Endothelial cell of umbilical vein (primary cell): Measurements from ENCODE around the gene CORO7. TPM values are rescaled to one million over a fixed set of nuclear protein-coding genes. Genes with fewer than 3 reads are reported as not detected.

Experiments
- BruUV-seq: library from RNA; stranded (reverse); fragments of 400-500 nt; replicated peaks from 2 replicates; lab custom pipeline; 2021; lab: Mats Ljungman, UMichigan
- CTCF ChIA-PET: fragments of 300-600, 350-600 bp; sonication (Branson Sonifier 250); formaldehyde crosslinking; loops from one replicate; lab custom pipeline; 2021; ENCODE audit warnings: antibody characterized with exemption, inconsistent platforms; lab: Charles Lee
- POLR2A ChIA-PET: fragments of 300-600, 350-600 bp; sonication (Branson Sonifier 250); formaldehyde crosslinking; loops from one replicate; lab custom pipeline; 2021; ENCODE audit warnings: antibody characterized with exemption, inconsistent platforms; lab: Charles Lee
- DNase-seq: peaks from one replicate; pipeline ENCODE4 v3.0.0-alpha.2; 2011; ENCODE audit warnings: low read depth, low spot score
- FAIRE-seq: peaks from 2 replicates; lab custom pipeline; 2011; peaks lifted over from hg19 to GRCh38; lab: Jason Lieb, UNC
- H2AFZ ChIP-seq: 2 replicates; pipeline ENCODE4 v1.6.0; 2012; ENCODE audit warnings: low read depth, low read length, control low read depth, inconsistent platforms
- H3K27ac ChIP-seq: 2 replicates; pipeline ENCODE4 v1.5.1; 2011; ENCODE audit warnings: low read depth, mild to moderate bottlenecking, control low read depth, low read length, moderate library complexity; ENCODE audit not compliant: insufficient read depth
- H3K27me3 ChIP-seq, 2 experiments: 2 replicates each; pipeline versions ENCODE4 v1.6.0 to v1.6.1; 2011; ENCODE audit warnings: low read length in 2 of 2, mixed read lengths in 1 of 2; ENCODE audit not compliant: control insufficient read depth in 2 of 2, insufficient read depth in 2 of 2
- H3K36me3 ChIP-seq, 2 experiments: 2 replicates in 1 of 2; 3 replicates in 1 of 2; pipeline ENCODE4 v1.5.1; 2011; ENCODE audit warnings: low read length in 2 of 2, mild to moderate bottlenecking in 1 of 2, moderate library complexity in 1 of 2; ENCODE audit not compliant: control insufficient read depth in 2 of 2, insufficient read depth in 2 of 2; ENCODE audit errors: extremely low read depth in 1 of 2
- H3K4me1 ChIP-seq: 3 replicates; pipeline ENCODE4 v1.5.1; 2011; ENCODE audit warnings: mild to moderate bottlenecking, low read length; ENCODE audit not compliant: control insufficient read depth, insufficient read depth; ENCODE audit errors: extremely low read depth
- H3K4me2 ChIP-seq: 2 replicates; pipeline ENCODE4 v1.6.1; 2011; ENCODE audit warnings: low read length, control low read depth, mixed read lengths; ENCODE audit not compliant: insufficient read depth
- H3K4me3 ChIP-seq, 3 experiments: fragments of 200-600 bp in 1 of 3; sonication (generic), shearing (Covaris generic) in 1 of 3; replicated peaks in 1 of 3; 2 replicates each; pipeline ENCODE4 v1.5.1; 2011 to 2016; ENCODE audit warnings: control low read depth in 3 of 3, low read length in 3 of 3, mild to moderate bottlenecking in 2 of 3, inconsistent platforms in 1 of 3, low read depth in 1 of 3, moderate library complexity in 1 of 3; ENCODE audit not compliant: insufficient read depth in 1 of 3
- H3K79me2 ChIP-seq: 2 replicates; pipeline ENCODE4 v1.6.0; 2012; ENCODE audit warnings: low read length, inconsistent platforms; ENCODE audit not compliant: control insufficient read depth, insufficient read depth
- H3K9ac ChIP-seq: replicated peaks from 2 replicates; pipeline ENCODE3; 2011; ENCODE audit warnings: low read length, control low read depth; ENCODE audit not compliant: insufficient read depth; ENCODE audit errors: extremely low read depth
- H3K9me1 ChIP-seq: replicated peaks from 3 replicates; pipeline ENCODE4 v1.6.0; 2011; ENCODE audit warnings: mild to moderate bottlenecking, low read length; ENCODE audit not compliant: control insufficient read depth, insufficient read depth; ENCODE audit errors: extremely low read depth
- H3K9me3 ChIP-seq: replicated peaks from 2 replicates; pipeline ENCODE4 v1.5.1; 2012; ENCODE audit warnings: low read length, inconsistent platforms; ENCODE audit not compliant: control insufficient read depth, insufficient read depth
- H4K20me1 ChIP-seq: replicated peaks from 2 replicates; pipeline ENCODE3; 2011; ENCODE audit warnings: mild to moderate bottlenecking, low read length; ENCODE audit not compliant: control insufficient read depth, insufficient read depth; ENCODE audit errors: extremely low read depth
- CTCF ChIP-seq, 2 donors: IDR thresholded peaks; 1 replicate in 1 of 2; 2 replicates in 1 of 2; pipeline ENCODE4 v1.5.1; 2011; ENCODE audit warnings: low read length in 2 of 2, mild to moderate bottlenecking in 2 of 2, moderate library complexity in 2 of 2, control low read depth in 1 of 2, inconsistent platforms in 1 of 2, low read depth in 1 of 2; ENCODE audit not compliant: insufficient read depth in 1 of 2; ENCODE audit errors: extremely low read depth in 1 of 2
- EZH2 ChIP-seq: IDR thresholded peaks from 2 replicates; pipeline ENCODE4 v1.6.1; 2012; ENCODE audit warnings: borderline replicate concordance, low read depth, mild to moderate bottlenecking, moderate library complexity, low read length, inconsistent platforms; ENCODE audit not compliant: severe bottlenecking
- FOS ChIP-seq: IDR thresholded peaks from 2 replicates; pipeline ENCODE4 v1.6.1; 2011; ENCODE audit warnings: mild to moderate bottlenecking, low read length, moderate library complexity, borderline replicate concordance; ENCODE audit not compliant: insufficient read depth
- GATA2 ChIP-seq: IDR thresholded peaks from 2 replicates; pipeline ENCODE4 v1.7.0; 2011; ENCODE audit warnings: low read depth, mild to moderate bottlenecking, moderate library complexity, mixed read lengths, low read length; ENCODE audit not compliant: insufficient read length, insufficient read depth
- JUN ChIP-seq: IDR thresholded peaks from 2 replicates; pipeline ENCODE4 v1.6.1; 2011; ENCODE audit warnings: borderline replicate concordance, low read depth; ENCODE audit not compliant: insufficient read length, insufficient read depth
- MYC ChIP-seq: IDR thresholded peaks from one replicate; pipeline ENCODE4 v1.6.1; 2011; ENCODE audit warnings: mild to moderate bottlenecking, low read depth, low read length
- POLR2A ChIP-seq: IDR thresholded peaks from 2 replicates; pipeline ENCODE4 v1.6.1; 2012; ENCODE audit warnings: low read depth, mild to moderate bottlenecking, control low read depth, low read length
- POLR2AphosphoS5 ChIP-seq: IDR thresholded peaks from 2 replicates; pipeline ENCODE4 v1.6.1; 2012; ENCODE audit warnings: low read depth, mild to moderate bottlenecking, control low read depth, low read length, moderate library complexity; ENCODE audit not compliant: insufficient read depth
- dilution Hi-C: fragments of 300-500 bp; cut with MboI; formaldehyde crosslinking; loops from one replicate; pipeline ENCODE4 v1.15.0; 2019; ENCODE audit warnings: low sequenced_read_pairs; ENCODE audit not compliant: extremely low pct_ligation_motif_present
- intact Hi-C: fragments of 100-400 bp; cut with micrococcal nuclease; formaldehyde crosslinking; loops from one replicate; pipeline ENCODE4 v1.10.0; 2022
- polyA plus RNA-seq, 4 experiments: library from polyadenylated mRNA; depleted of rRNA in 3 of 4; stranded (reverse) in 3 of 4; unstranded in 1 of 4; fragments of >200 nt; gene quantifications; 2 replicates each; pipeline versions ENCODE4 v1.2.1 to v1.2.3, GENCODE V29; 2011 to 2012; ENCODE audit warnings: missing spikeins in 1 of 4
- total RNA-seq: library from RNA; stranded (reverse); gene quantifications from 2 replicates; pipeline ENCODE4 v1.2.3, GENCODE V29; 2021
- TF ChIP-seq, protein P1 (sequence below): IDR thresholded peaks from 2 replicates; pipeline ENCODE4 v1.6.1; 2011; ENCODE audit not compliant: insufficient read depth, insufficient read length

CORO7 gene
- total and polyA plus RNA-seq, 2 donors (not counting 3 experiments of a cell fraction or from before 2014, with no cell fraction given): 42.5 to 72.3 TPM

DNA sequence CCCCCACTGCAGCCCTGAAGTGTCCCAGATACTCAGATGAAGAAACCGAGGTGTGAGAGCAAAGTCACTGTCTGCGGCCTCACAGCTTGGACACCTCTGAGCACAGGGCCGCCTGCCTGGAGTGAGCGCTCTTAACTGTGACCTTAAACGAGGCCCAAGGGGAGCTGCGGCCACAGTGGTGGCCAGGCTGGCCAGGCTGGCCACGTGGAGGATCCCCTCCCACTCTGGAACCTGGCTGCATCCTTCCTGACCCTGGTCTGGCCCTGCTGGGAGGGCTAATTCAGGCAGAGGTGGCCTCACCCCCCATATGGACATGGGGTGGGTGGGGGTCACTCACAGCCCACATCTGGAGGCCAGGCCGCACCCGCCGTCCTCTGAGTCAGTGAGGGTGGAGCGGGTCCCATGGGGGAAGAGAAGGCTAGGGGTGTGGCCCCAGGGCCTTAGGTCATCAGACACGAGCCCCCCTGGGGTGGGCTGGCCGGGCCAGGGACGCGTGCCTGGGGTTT, 38.2 kb downstream of the CORO7 start:
- BruUV-seq: no TSS peak
- H3K27ac ChIP-seq: no peak overlapping the region

More for the DNA sequence above, 38.2 kb downstream of the CORO7 start:
- ChIA-PET CTCF (interaction anchor here (1.0 to 2.6 kb wide), 7 partner anchors 9 to 88 kb away, joined by 3 to 17 read pairs (median 4); partner anchors contain the start of gene PAM16), POLR2A (interaction anchor here (0.6 kb wide), 1 partner anchor 1422 kb away, joined by 3 read pairs; no protein-coding TSS in a partner anchor)
- H3K9me3 ChIP-seq: no peaks in the 10 kb centered on the region
- dilution Hi-C loops (no loop called here), intact Hi-C loops (no loop called here)
- no peak overlapping the region for H2AFZ ChIP-seq
- H3K9ac ChIP-seq: no peak overlapping the region
- H4K20me1 ChIP-seq: no peaks in the 10 kb centered on the region
- H3K9me1 ChIP-seq: no peaks in the 10 kb centered on the region
- H3K4me3 ChIP-seq: no peak overlapping the region
- FAIRE-seq (no peak), DNase-seq (no peak)
- no peaks in the 10 kb centered on the region for H3K36me3 ChIP-seq
- H3K4me2 ChIP-seq: no peak overlapping the region
- TF ChIP-seq POLR2A (no peak), MYC (no peak), JUN (no peak), CTCF (IDR thresholded peaks at IDR 0.05; ENCODE audit: extremely low read depth in 1 of 2, insufficient read depth in 1 of 2, low read depth in 1 of 2, low read length in 2 of 2) (no peak), FOS (no peak), EZH2 (no peak), POLR2AphosphoS5 (no peak), GATA2 (no peak)
- TF ChIP-seq, protein P1, sequence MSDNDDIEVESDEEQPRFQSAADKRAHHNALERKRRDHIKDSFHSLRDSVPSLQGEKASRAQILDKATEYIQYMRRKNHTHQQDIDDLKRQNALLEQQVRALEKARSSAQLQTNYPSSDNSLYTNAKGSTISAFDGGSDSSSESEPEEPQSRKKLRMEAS: no peak
- peaks cover 2% of the 10 kb centered on the region for H3K4me1 ChIP-seq
- H3K27me3 ChIP-seq: no peaks in the 10 kb centered on the region
- H3K79me2 ChIP-seq: no peaks in the 10 kb centered on the region
